GM21526 (cell line): ENCODE results near the gene FAM89A.
"Not testable (repeated sequence)": the region's sequence is repeated elsewhere in the genome, so short reads cannot be mapped to it uniquely, and the experiment has no call there.

Experiments
- ATAC-seq: cut with Tn5 transposase; IDR thresholded peaks from one replicate; pipeline ENCODE4 v1.9.1; 2021; ENCODE audit warnings: moderate library complexity; ENCODE audit not compliant: unreplicated experiment, low FRiP score

Gene FAM89A

DNA sequence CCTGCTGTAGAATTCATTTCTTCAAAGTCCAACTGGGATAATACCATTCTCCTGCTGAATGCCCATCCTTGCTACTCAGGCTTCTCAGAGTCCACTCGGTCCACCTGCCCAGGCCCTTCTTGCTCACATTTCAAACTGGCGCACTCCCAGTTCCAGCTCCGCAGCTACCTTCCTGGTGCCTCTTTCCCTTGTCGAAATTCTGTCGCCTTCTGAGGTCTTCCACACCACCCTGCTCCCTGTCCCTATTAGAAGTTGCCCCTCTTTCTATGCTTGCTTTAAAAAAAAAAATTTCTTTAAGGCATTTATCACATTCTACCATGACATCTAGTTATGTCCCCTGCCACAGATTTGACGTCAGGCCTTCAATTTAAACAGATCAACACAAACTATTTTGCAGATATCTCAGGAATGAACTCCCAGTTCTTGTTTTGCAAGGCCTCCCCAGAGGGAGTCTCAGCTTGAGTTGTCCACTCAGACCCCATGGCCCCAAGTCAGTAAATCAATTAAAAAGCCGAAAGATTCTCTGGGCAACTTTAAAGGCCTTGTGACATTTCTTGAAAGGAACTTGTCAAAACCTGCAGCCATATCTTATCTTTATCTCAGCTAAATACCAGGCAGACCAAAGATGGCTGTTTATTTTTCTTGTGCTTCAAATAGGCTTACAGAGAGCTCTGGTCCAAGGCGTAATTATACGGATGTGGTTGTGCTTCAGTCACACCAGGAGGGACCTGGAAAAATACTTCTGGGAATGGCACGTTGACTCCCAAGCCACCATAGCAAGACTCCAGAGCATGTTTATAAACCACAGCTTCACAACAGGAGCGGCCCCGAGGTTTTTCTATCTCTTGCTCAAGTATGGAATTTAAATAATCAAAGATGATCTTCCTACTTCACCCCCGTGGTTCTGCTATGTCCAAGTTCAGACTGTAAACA, 2.2 kb downstream of the FAM89A start:
- ATAC-seq: no peak

DNA sequence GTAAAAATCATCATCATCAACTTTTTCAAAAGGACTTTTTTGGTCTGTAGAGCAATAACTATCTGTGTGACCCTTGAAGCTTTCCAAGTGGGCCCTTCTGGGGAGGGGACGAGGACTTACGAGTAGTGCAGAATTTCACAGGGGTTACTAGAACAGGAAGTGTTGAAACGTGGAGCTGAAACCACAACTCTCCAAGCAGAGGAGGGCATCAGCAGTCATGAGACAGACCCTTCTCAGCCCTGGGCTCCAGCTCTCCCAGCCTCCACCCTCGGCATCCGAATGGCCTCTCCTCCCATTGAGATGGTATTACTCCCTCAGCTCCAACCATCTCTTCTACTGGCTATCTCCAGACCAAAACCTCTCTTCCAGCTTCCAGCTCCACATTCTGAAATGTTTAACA, 3.6 kb downstream of the FAM89A start:
- no peak for ATAC-seq

DNA sequence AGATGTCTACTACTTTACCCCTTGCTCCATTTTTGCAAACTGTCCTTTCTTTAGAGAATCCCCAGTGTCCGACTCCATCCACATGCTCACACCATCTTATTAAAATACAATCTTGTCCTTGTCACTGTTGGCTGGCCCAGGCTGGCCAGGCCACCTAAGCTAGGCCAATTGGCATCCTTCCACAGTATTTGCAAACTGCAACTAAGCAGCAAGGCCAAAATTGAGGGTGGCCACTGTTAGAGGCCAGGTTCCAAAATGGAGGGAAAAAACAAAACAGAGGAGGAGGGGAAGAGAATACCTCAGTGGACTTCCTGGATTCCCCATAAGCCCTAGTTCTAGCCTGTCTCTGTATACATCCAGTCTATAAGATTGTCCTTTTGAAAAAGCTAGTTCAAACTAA, 4.3 kb downstream of the FAM89A start:
- no peak for ATAC-seq

DNA sequence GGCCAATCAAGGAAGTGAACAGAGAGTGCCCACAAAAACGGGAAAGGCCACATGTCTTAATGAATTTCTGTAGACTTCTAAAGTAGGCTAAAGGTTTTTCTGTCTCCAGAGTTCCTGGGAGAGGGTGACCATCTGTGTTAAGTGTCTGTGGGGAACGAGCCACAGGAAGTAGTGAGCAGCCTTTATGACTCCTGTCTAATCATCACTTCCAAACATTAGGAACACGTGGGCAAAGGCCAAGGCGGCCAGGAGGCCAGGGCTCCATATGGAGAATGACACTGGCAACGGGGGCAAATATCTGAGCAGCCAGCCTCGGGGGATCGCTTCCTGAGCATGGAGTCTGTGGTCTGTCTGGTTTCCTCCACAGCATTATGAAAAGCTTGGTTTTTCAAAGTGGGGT, 7.1 kb downstream of the FAM89A start:
- ATAC-seq: no peak

DNA sequence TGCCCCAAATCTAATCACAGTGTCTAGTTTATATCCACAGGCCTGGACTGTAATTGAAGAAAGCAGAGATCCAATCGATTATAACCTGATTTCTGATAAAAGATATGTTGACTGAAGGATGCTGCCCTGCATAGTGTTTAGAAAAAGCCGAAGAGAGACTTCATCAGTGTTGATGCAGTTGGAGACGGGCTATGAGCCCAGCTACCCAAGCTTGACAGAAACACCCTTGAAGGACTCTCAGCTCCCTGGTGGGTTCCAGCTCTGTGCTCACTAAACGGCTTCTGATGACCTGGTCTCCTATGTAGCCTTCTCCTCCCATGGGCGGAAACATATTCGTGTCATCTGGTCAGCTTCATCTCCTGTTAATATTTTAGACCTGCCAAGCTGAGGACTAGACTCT, 10.2 kb downstream of the FAM89A start:
- no peak for ATAC-seq

DNA sequence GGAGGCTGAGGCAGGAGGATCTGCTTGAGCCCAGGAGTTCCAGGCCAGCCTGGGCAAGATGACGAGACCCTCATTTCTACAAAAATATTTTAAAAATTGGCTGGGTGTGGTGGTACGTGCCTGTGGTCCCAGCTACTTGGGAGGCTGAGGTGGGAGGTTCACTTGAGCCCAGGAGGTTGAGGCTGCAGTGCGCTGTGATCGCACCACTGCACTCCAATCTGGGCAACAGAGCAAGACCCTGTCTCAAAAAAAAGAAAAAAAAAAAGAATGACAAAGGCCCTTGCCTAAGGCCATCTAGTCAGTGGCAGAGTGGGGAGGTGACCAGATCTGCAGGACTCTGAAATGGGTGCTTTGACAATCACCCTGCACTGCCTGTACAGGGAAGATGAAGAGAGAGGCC, 10.8 kb downstream of the FAM89A start:
- not testable (repeated sequence) for ATAC-seq

DNA sequence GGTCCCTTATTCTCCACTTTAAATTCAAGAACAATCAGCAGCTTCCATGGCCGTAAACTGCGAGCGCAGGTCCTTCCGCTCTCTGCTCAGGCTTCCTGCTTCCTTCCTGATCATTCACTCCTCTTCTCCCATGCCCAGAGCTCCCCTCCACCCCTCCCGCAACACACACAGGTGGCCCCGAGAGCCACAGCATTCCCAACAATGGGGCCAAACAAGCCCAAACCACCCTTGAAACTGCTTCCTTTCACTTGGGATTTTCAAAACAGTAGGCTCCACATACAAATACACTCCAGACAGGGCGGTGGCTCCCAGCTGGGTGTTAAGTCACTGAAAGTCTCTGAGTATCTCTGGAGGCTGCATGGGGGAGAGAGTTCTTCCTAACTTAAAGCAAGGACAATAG, 11.4 kb downstream of the FAM89A start:
- no peak for ATAC-seq

DNA sequence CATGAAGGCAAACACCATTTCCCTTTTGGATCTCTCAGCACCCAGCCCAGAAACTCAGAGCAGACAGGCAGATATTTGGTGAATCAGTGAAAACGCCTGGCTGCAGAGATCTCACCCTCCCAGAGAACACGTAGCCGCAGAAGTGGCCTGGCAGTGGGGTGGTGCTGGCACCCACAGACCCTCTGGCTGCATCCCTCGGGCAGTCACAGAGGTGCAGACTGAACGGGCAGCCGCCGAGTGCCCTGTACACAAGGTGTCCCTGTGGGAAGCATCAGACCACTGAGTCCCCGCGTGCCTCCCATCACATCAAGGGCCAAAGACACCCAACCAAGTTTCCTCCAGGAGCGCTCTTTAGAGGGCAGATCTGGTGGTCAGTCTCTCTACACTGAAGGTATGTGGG, 12.1 kb downstream of the FAM89A start:
- no peak for ATAC-seq

DNA sequence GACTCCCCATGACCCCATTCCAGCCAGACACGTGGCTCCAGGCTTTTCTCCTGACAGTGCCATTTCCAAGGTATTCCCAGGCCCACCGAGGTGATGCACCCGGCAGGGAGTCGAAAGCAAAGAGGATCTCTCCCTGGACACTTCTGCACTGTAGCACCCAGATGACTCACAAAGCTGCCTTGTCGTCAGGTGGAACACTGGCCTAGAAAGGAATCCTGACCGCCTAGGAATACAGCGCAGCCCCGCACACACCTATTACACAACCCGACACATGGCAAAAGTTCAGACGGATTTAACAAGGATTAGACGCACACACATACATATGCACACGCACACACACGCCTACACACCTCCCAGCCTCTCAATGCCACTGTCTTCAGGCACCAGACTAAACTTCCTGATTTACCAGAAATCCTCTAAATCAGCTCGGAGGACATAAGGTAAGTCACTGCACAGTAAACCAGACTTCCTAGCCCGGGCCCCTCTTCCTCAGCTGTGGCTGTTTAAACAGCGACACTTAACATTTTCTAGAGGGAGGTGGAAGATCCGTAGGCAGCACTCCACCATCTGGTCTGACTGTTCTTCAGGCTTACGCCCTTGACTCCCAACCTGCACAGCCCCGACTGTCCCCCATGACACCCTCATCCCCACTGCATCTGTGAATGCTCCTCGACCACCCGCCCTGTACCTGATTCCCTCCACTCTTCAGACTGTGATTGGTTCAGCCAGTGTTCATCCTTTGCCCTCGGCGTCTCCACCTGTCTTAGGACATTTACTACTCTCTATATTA, 12.7 kb downstream of the FAM89A start:
- ATAC-seq: no peak

DNA sequence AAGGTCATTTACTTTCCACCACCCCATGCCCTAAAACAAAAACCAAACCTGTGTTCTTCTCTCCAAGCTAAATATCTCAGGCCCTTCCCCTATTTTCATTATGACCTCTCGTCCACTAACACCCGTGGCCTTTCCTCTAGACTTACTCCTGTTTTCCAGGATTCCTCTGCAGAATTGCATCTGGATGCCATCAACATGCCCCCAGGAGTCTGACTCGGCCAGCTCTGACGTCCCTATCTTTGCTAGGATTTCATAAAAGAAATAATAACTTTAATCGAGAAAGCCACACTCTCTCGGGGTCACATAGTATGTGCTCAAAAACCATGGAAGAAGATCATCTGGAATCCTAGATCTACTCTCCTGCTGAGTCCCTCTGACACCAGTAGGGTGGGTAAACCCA, 13.5 kb downstream of the FAM89A start:
- ATAC-seq: no peak

DNA sequence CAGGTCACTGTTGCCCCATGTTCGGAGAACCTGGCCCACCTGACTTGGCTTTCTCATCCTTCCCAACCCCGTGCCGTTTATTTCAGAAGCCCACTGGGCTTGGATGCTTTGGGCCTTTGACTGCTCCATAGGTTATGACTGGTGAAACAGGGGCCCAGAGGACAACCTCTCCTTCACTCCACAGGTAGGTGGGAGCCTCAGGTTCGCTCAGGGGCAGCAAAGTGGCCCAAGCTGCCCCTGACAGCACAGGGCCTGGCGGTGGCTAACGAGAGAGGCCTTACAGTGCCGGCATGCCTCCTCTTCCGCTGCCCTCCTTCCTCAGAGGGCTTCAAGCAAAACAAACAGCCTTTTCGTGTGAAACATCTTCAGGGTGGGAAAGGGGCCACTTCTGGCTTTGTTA, 16.9 kb downstream of the FAM89A start:
- ATAC-seq: no peak

DNA sequence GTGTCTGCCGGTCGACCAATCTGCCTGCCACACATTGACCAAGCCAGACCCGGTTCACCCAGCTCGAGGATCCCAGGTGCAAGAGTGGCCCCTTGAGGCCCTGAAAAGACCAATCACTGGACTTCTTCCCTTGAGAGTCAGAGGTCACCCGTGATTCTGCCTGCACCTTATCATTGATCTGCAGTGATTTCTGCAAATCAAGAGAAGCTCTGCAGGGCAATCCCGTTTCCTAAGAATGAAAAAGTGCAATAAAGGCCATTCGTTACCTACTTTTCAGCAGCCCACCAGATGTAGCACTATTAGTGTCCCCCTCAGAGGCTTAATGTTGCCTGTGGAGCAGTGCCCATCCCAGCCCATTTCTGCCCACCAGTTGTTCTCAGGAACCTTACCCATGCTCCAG, 17.5 kb downstream of the FAM89A start:
- ATAC-seq: not testable (repeated sequence)

DNA sequence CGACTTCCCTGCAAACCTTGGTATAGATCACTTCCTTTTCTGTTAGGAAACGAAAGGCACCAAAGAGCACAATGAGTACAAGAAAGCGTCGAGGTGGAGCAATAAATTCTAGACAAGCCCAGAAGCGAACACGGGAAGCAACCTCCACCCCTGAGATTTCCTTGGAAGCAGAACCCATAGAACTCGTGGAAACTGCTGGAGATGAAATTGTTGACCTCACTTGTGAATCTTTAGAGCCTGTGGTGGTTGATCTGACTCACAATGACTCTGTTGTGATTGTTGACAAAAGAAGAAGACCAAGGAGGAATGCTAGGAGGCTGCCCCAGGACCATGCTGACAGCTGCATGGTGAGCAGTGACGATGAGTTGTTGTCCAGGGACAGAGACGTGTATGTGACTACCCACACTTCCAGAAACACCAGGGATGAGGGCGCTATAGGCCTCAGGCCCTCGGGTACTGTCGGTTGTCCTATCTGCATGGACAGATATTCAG, 18.5 kb downstream of the FAM89A start:
- ATAC-seq: no peak

DNA sequence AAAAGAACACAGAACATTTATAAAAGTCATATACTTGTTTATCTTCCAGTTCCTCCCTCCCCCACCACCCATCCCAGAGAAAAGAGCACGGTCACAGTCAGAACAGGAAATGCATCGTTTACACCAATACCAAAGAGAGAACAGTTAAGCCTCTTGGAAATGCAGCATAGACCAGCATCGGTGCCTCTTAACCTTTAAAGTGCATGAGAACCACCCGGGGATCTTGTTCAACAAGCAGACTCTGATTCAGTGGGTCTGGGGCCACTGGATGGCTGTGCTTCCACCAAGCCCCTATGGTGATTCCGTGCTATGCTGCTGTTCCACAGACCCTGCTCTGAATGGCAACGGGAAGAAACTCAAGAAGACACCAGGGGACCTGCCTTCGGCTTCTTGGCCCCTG, 19.2 kb downstream of the FAM89A start:
- ATAC-seq: no peak

DNA sequence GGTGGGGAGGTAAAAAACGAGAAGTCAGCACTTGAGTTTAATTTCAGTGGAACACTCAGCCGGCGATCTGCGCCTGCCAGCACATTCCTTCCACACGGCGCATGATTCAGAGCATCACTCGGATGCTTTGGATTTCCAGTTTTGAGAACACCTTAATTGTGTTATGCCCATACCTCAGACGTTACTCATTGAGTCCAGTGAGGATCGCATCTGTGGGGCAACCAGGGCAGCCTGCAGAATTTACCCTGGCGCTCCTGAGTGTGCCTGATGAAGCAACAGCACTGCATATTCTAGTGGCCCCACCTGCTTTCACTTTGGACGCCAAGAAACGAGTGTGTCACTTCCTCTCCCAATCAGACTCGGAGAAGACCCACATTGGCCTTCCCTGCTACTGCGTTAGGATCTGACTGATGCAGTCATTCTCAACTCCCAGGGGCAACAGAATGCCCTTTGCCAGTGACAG, 19.9 kb downstream of the FAM89A start:
- no peak for ATAC-seq

DNA sequence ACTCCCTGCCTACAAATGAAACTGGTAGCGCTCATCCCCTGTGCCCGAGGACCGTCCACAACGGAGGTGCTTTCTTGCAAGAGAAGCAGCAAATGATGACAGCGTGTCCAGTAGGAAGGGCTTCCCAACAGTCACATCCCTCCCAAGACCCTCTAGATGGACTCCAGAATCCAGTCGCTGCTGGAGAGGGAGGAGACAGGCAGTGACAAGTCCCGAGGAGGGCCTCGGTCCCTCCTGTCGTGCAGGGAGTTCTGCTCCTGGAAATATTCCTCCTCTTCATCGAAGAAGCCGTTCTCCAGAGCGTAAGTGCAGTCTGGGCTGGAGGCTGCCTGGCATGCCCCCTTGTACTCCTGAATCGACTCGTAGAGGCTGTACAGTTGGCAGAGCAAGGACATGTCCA, 20.3 kb downstream of the FAM89A start:
- ATAC-seq: no peak

DNA sequence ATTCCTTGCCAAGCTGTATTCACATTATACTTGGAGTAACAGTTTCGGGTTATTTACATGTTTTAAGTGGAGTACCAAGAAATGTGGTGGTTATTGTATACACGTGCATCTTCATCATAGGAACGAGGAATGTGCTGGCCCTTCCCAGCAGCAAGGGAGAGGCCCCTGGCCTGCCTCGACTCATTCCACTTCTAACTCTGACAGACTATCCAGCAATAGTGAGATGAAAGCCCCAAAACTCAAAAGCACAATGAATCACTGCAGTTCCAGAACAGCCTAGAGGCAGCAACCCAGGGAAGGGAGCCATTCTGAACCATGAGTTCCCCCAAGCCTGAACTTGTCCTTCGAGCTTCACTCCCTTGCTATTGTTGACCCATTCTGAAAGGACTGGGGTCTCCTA, 23.1 kb downstream of the FAM89A start:
- no peak for ATAC-seq

DNA sequence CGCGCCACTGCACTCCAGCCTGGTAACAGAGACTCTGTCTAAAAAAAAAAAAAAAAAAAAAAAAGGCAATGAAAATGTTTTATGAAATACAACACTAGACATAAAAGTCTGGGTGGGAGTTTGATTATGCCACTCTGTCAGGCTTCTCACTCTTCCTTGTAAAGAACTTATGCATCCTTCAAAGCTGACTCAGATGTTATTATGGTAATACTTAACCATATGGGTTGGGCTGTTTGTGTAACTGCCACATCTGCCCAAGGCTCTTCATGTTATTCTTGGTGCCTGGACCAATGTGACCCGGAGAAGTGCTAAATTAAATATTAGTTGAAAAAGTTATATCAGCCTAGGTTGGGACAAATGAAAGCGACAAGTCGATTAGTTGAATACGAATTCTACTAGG, 23.8 kb downstream of the FAM89A start:
- ATAC-seq: no peak

DNA sequence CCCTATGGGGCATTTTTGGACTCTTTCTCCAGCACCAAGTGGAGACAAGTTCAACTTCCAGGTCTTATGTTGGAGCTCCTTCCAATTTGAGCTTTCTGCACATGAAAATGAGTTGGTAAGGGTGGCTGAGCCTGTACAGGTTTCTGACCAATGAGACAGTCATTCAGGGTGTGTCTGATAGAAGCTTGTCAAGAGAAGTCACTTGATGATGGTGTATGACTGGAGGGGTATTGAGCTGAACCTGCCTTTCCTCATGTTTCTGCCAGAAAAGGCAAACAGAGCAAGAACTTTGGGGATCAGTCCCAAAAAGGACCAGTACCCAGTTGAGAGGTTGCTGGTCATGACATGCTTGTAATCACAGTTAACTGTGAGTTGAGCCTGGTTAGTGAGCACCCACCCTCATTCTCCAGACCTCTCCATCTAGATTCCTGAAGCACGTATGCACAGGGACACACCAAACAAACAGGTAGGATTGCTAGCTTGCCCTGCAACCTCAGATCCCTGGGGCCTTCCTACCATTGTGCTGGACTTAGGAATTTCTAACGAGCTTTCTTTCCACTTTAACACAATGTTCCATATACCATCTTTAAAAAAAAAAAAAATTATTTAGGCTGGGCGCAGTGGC, 26.6 kb downstream of the FAM89A start:
- no peak for ATAC-seq

DNA sequence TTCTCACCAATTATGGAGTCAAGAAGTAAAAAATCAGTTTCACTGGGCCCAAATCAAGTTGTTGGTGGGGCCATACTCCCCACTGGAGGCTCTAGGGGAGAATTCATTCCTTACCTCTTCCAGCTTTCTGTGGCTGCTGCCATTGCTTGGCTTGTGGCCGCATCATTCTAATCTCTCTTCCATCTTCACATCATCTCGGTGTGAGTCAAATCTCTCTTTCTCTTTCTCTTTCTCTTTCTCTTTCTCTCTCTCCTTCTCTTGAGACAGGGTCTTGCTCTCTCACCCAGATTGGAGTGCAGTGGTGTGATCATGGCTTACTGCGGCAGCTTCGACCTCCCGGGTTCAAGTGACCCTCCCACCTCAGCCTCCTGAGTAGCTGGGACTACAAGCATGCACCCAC, 28.1 kb downstream of the FAM89A start:
- ATAC-seq: no peak

DNA sequence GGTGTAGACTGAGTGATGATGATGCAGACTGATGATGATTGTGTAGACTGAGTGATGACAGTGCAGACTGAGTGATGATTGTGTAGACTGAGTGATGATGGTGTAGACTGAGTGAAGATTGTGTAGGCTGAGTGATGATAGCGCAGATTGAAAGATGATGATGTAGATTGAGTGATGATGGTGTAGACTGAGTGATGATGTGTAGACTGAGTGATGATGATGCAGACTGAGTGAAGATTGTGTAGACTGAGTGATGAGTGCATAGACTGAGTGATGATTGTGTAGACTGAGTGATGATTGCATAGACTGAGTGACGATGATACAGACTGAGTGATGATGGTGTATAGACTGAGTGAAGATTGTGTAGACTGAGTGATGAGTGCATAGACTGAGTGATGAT, 28.7 kb downstream of the FAM89A start:
- ATAC-seq: no peak
